Activated CD8-positive, alpha-beta memory T cell treated with anti-CD3 and anti-CD28 coated beads for 4 hours (primary cell): ENCODE data around the gene TAF4B.
"Not testable (repeated sequence)": the region's sequence is repeated elsewhere in the genome, so short reads cannot be mapped to it uniquely, and the experiment has no call there.

Experiments used
- DNase-seq, 2 donors: peaks; one replicate each; pipeline ENCODE4 v3.0.0-alpha.2; 2020; ENCODE audit warnings: low read depth in 2 of 2

TAF4B gene

GRCh38 chr18:26424428-26425147 lies 198.3 kb downstream of the TAF4B start:
- DNase-seq = no peak

DNA sequence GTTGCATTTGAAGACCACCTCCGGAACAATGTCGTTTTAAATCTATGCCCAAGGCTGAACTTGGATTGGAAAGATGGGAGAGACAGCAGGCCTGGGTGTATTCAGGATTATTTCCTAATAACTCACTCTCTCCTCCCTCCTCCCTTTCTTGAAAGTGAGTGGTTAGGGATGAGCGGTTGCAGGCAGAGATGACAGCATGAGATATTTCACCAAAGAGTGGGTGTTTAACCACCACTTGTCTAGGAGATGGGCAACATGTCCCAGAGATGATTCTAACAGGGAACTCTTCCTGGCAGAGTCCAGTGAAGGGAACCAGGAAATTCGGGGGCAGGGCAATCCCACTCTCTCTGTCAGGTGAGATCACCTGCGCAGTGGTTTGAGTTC lies 198.9 kb downstream of the TAF4B start:
- no peak for DNase-seq

DNA sequence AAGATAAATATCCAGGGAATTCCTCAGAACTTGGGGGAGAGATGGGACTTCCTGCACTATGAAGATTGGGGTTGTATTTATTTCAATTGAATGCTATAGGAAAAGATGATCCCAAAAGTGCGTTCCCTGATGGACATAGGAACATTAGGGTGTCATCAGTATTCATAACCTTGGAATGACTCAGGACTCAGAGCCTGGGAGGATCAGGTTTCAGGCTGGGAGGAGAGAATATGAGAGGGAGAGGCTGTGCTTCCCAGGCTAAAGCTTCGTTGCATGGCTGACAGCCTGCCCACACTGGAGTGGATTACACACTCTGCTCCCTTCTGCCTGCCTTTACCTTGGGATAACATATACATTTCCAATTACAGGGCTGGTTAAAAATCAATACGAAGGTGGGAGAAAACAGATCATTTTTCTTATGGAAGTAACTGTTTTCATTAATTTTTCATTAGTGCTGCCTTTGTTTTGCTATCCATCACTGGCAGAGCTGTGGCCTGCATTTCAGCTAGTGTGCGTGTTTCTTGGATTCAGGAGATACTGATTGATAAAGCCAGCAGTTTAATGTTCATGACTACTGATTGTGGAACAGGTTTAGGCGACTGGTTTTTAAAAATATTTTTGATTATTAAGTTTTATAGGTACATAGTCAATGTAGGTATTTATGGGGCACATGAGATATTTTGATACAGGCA lies 203.4 kb downstream of the TAF4B start:
- DNase-seq = no peak

GRCh38 chr18:26432651-26433424 lies 206.6 kb downstream of the TAF4B start:
- DNase-seq = no peak

GRCh38 chr18:26434887-26435286 lies 208.6 kb downstream of the TAF4B start:
- no peak for DNase-seq

- DNase-seq = no peak
Measured at GRCh38 chr18:26435415-26436095, 209.3 kb downstream of the TAF4B start.

- no peak for DNase-seq
Measured at GRCh38 chr18:26436176-26437051, 210.2 kb downstream of the TAF4B start.

DNA sequence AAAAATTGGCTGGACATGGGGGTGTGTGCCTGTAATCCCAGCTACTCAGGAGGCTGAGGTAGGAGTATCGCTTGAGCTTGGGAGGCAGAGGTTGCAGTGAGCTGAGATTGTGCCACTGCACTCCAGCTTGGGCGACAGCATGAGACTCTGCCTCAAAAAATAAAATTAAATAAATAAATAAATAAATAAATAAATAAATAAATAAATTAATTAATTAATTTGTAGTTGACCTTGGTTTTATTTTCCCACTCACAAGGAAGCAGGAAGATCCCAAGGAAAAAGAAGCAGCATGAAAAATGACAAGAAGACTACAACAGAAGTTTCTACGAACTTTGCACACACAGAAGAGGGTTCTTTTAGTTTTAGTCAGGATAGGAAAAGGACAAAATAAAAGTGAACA lies 211.4 kb downstream of the TAF4B start:
- DNase-seq = not testable (repeated sequence)

- DNase-seq = no peak
Measured at GRCh38 chr18:26438980-26439379, 212.7 kb downstream of the TAF4B start.

DNA sequence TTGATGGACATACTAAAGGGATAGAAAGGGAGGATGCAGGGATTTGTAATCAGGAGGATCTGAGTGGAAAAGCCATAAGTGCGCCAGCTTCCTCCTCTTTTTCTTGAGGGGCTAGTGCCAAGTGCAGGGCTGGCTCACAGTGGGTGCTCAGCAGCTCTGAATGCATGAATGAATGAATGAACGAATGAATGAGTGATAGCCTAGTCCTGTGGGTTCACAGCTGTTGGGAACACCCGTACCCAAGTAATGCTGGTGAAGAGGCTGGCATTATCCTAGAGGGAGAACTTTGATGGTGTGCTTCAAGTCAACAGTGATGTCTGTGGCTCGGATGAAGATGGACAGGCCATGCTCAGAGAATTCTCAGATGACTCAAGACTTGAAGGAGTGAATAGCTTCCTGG lies 213.3 kb downstream of the TAF4B start:
- DNase-seq = no peak

DNA sequence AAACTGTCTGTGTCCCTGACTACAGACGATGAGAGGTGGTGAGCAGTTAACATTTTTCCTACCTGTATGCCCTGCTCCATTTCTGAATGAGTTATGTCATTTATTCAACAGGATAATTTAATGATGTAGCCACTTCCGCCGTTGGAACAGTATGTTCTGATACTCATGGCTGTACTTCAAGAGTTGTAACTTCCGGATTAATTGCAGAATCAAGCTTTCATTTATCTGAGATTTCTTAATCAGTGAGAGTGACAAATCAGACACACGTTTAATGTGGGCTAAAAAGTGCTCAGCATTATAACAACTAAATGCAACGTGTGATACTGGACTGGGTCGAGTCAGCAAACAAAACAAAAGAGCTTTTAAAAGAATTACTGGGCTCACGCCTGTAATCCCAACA lies 214.4 kb downstream of the TAF4B start:
- no peak for DNase-seq
